Adrenal gland (tissue), 12 donors: ENCODE results near the gene SUCLG2. TPM values are rescaled to one million over a fixed set of nuclear protein-coding genes. Genes with fewer than 3 reads are reported as not detected.

Experiments
- DNase-seq, 7 donors: peaks; one replicate each; pipeline ENCODE4 v3.0.0-alpha.2; 2019 to 2020
- H3K27ac ChIP-seq, 5 donors: fragments of 200-600 bp; sonication (generic) in 4 of 5; 1 replicate in 3 of 5; 2 replicates in 2 of 5; pipeline versions ENCODE4 v1.5.1 to v1.8.0; 2016 to 2020; ENCODE audit warnings: mild to moderate bottlenecking in 1 of 5
- H3K27me3 ChIP-seq: fragments of 200-600 bp; 2 replicates; pipeline ENCODE4 v1.8.0; 2021
- H3K36me3 ChIP-seq, 2 donors: fragments of 200-600 bp; replicated peaks in 1 of 2; 1 replicate in 1 of 2; 2 replicates in 1 of 2; pipeline versions ENCODE4 v1.5.1 to v1.8.0; 2018 to 2022
- H3K4me1 ChIP-seq, 2 donors: fragments of 200-600 bp; replicated peaks in 1 of 2; 1 replicate in 1 of 2; 2 replicates in 1 of 2; pipeline versions ENCODE4 v1.5.1 to v1.8.0; 2018 to 2021
- H3K4me3 ChIP-seq, 4 donors: fragments of 200-600 bp; sonication (generic) in 3 of 4; one replicate each; pipeline ENCODE4 v1.5.1; 2016 to 2018
- H3K9me3 ChIP-seq, 3 donors: fragments of 200-600 bp; sonication (generic) in 1 of 3; replicated peaks in 1 of 3; 1 replicate in 2 of 3; 2 replicates in 1 of 3; pipeline versions ENCODE4 v1.5.1 to v1.8.0; 2016 to 2021
- CTCF ChIP-seq, 6 experiments: fragments of 450-650 bp in 4 of 6; fragments of 200-600 bp in 2 of 6; sonication (generic) in 1 of 6; IDR thresholded peaks; 1 replicate in 5 of 6; 2 replicates in 1 of 6; pipeline versions ENCODE4 v1.5.1 to v1.8.0; 2016 to 2021; ENCODE audit warnings: antibody characterized with exemption in 6 of 6, mild to moderate bottlenecking in 2 of 6, moderate library complexity in 1 of 6
- POLR2A ChIP-seq, 2 donors: fragments of 450-650 bp; IDR thresholded peaks; one replicate each; pipeline ENCODE4 v1.6.1; 2017; ENCODE audit warnings: antibody characterized with exemption in 2 of 2, mild to moderate bottlenecking in 2 of 2, moderate library complexity in 1 of 2
- WGBS, 4 donors: extraction: QIAGEN DNeasy Blood & Tissue Kit in 2 of 4; methylation state at CpG; one replicate each; pipeline versions ENCODE4 v1.1.5 to v1.1.7; 2013 to 2017; 5-methylcytosine and 5-hydroxymethylcytosine counted together
- intact Hi-C, 2 donors: fragments of 100-400 bp; cut with DNase I; formaldehyde crosslinking; loops; one replicate each; pipeline versions ENCODE4 v1.14.1 to v1.15.0; 2022 to 2023
- polyA plus RNA-seq, 3 donors: library from polyadenylated mRNA; stranded (reverse); fragments of 200-250 nt in 2 of 3; fragments of 350-450 nt in 1 of 3; fragmentation: Illumina TruSeq in 1 of 3; extraction: RNeasy Lipid Tissue Mini Kit (QIAGEN cat#74804) in 1 of 3; gene quantifications; one replicate each; pipeline ENCODE4 v1.2.3, GENCODE V29; 2013 to 2014
- total RNA-seq, 9 donors: library from RNA; depleted of rRNA in 4 of 9; stranded (reverse); fragments of >200 nt in 4 of 9; fragments of 120-200 nt in 1 of 9; fragmentation: NEBNext Ultra II Directional in 1 of 9; extraction: Animal tissue kit (Norgen Biotek cat#: 25700) in 1 of 9; gene quantifications; one replicate each; pipeline versions ENCODE4 v1.1.0 to v1.2.4, GENCODE V29; 2013 to 2023
- donor health status: healthy with polysubstance abuse.
- donor health status: Bipolar disorder and iron deficiency.
- donor health status: DM: yes; HTN: yes; CAD: no.
- donor health status: DM: no; HTN: no; CAD: no.
- donor health status: DM: no; HTN: no; CAD: no.
- donor health status: DM: yes; HTN: yes; CAD: no.

The SUCLG2 gene
- total and polyA plus RNA-seq, 12 donors: 24.4 to 115 (median 69.6) TPM

- no peaks in the 10 kb centered on the region for H3K4me1 ChIP-seq
- intact Hi-C loops: no loop called here
- no peak overlapping the region for H3K4me3 ChIP-seq
- H3K27ac ChIP-seq: no peak overlapping the region
- no peaks in the 10 kb centered on the region for H3K27me3 ChIP-seq
- H3K36me3 ChIP-seq: no peaks in the 10 kb centered on the region
- no peak for DNase-seq
- no peaks in the 10 kb centered on the region for H3K9me3 ChIP-seq
- 61 to 78% (median 70%) methylated on average over 3 of the region's 3 CpGs for WGBS, 4 donors
- TF ChIP-seq POLR2A (IDR thresholded peaks at IDR 0.05) (no peak), CTCF (IDR thresholded peaks at IDR 0.05) (no peak)
Measured at GRCh38 chr3:67437090-67437489, 217.3 kb downstream of the SUCLG2 start.

GRCh38 chr3:67433109-67433508 is 221.3 kb downstream of the SUCLG2 start:
- H3K27ac ChIP-seq: no peak overlapping the region
- WGBS, 4 donors: 96 to 100% (median 98%) methylated on average over 4 of the region's 4 CpGs
- intact Hi-C loops: no loop called here
- no peak for DNase-seq
- H3K27me3 ChIP-seq: no peaks in the 10 kb centered on the region
- TF ChIP-seq POLR2A (IDR thresholded peaks at IDR 0.05) (no peak), CTCF (IDR thresholded peaks at IDR 0.05) (no peak)
- H3K4me3 ChIP-seq: no peak overlapping the region
- H3K4me1 ChIP-seq: no peaks in the 10 kb centered on the region
- H3K36me3 ChIP-seq: no peaks in the 10 kb centered on the region
- H3K9me3 ChIP-seq: no peaks in the 10 kb centered on the region

- Histone ChIP-seq H3K36me3 (no peaks in the 10 kb centered on the region), H3K4me3 (no peak overlapping the region), H3K27me3 (no peaks in the 10 kb centered on the region), H3K9me3 (no peaks in the 10 kb centered on the region), H3K27ac (no peak overlapping the region), H3K4me1 (no peaks in the 10 kb centered on the region)
- DNase-seq: no peak
- TF ChIP-seq POLR2A (IDR thresholded peaks at IDR 0.05) (no peak), CTCF (IDR thresholded peaks at IDR 0.05) (no peak)
- 92 to 100% (median 93%) methylated on average over 1 of the region's 1 CpG for WGBS, 4 donors
- intact Hi-C loops: no loop called here
Measured at GRCh38 chr3:67431887-67432286, 222.5 kb downstream of the SUCLG2 start.

- Histone ChIP-seq H3K4me1 (no peaks in the 10 kb centered on the region), H3K27me3 (no peaks in the 10 kb centered on the region), H3K36me3 (no peaks in the 10 kb centered on the region), H3K4me3 (no peak overlapping the region), H3K9me3 (no peaks in the 10 kb centered on the region), H3K27ac (no peak overlapping the region)
- intact Hi-C loops: no loop called here
- DNase-seq: no peak
- TF ChIP-seq POLR2A (IDR thresholded peaks at IDR 0.05): no peak
- no peak for TF ChIP-seq CTCF (IDR thresholded peaks at IDR 0.05)
Measured at GRCh38 chr3:67423722-67424121, 230.7 kb downstream of the SUCLG2 start.
